Astrocyte (in vitro differentiated cells and primary cell): ENCODE results near the gene FNDC7. TPM values are rescaled to one million over a fixed set of nuclear protein-coding genes. Genes with fewer than 3 reads are reported as not detected.

Source experiments
- DNase-seq: peaks from one replicate; pipeline ENCODE4 v3.0.0-alpha.2; 2010; ENCODE audit warnings: low read depth
- FAIRE-seq: peaks from 2 replicates; lab custom pipeline; 2011; peaks lifted over from hg19 to GRCh38; lab: Jason Lieb, UNC
- H2AFZ ChIP-seq: 2 replicates; pipeline ENCODE4 v1.6.0; 2012; ENCODE audit warnings: low read depth, low read length, inconsistent platforms
- H3K27ac ChIP-seq: 2 replicates; pipeline ENCODE4 v1.5.1; 2011; ENCODE audit warnings: low read depth, low read length, inconsistent platforms
- H3K27me3 ChIP-seq: 2 replicates; pipeline ENCODE4 v1.6.0; 2011; ENCODE audit warnings: low read length, inconsistent platforms; ENCODE audit not compliant: insufficient read depth
- H3K36me3 ChIP-seq: 2 replicates; pipeline ENCODE4 v1.5.1; 2011; ENCODE audit warnings: low read length, inconsistent platforms; ENCODE audit not compliant: insufficient read depth
- H3K4me1 ChIP-seq: 2 replicates; pipeline ENCODE4 v1.5.1; 2011; ENCODE audit warnings: low read length, inconsistent platforms; ENCODE audit not compliant: insufficient read depth
- H3K4me2 ChIP-seq: 2 replicates; pipeline ENCODE4 v1.6.0; 2012; ENCODE audit warnings: low read length, inconsistent platforms
- H3K4me3 ChIP-seq: 2 replicates; pipeline ENCODE4 v1.5.1; 2011; ENCODE audit warnings: low read depth, mild to moderate bottlenecking, low read length, inconsistent platforms; ENCODE audit not compliant: insufficient read depth
- H3K79me2 ChIP-seq: 2 replicates; pipeline ENCODE4 v1.6.0; 2012; ENCODE audit warnings: mild to moderate bottlenecking, low read length, inconsistent platforms; ENCODE audit not compliant: insufficient read depth
- H3K9ac ChIP-seq: 2 replicates; pipeline ENCODE4 v1.6.0; 2012; ENCODE audit warnings: mild to moderate bottlenecking, low read length, inconsistent platforms
- H3K9me3 ChIP-seq: 2 replicates; pipeline ENCODE4 v1.5.1; 2012; ENCODE audit warnings: low read depth, mild to moderate bottlenecking, low read length, inconsistent platforms; ENCODE audit not compliant: insufficient read depth
- H4K20me1 ChIP-seq: 2 replicates; pipeline ENCODE4 v1.6.0; 2012; ENCODE audit warnings: low read length, inconsistent platforms; ENCODE audit not compliant: insufficient read depth
- H3K27ac Mint-ChIP-seq: one replicate; pipeline ENCODE4 v1.8.0; 2021; ENCODE audit warnings: mild to moderate bottlenecking, mixed read lengths; ENCODE audit not compliant: unreplicated experiment
- H3K27me3 Mint-ChIP-seq: one replicate; pipeline ENCODE4 v1.8.0; 2021; ENCODE audit warnings: low read depth, mixed read lengths; ENCODE audit not compliant: unreplicated experiment
- H3K36me3 Mint-ChIP-seq: one replicate; pipeline ENCODE4 v1.8.0; 2021; ENCODE audit warnings: low read depth, mixed read lengths; ENCODE audit not compliant: unreplicated experiment
- H3K4me1 Mint-ChIP-seq: one replicate; pipeline ENCODE4 v1.8.0; 2021; ENCODE audit warnings: low read depth, mixed read lengths; ENCODE audit not compliant: unreplicated experiment
- H3K4me3 Mint-ChIP-seq: one replicate; pipeline ENCODE4 v1.8.0; 2021; ENCODE audit warnings: mild to moderate bottlenecking, moderate library complexity, mixed read lengths; ENCODE audit not compliant: unreplicated experiment
- H3K9me3 Mint-ChIP-seq: one replicate; pipeline ENCODE4 v1.8.0; 2021; ENCODE audit warnings: mild to moderate bottlenecking, mixed read lengths; ENCODE audit not compliant: unreplicated experiment
- EZH2 ChIP-seq: IDR thresholded peaks from 2 replicates; pipeline ENCODE4 v1.6.1; 2012; ENCODE audit warnings: mild to moderate bottlenecking, low read length, inconsistent platforms; ENCODE audit not compliant: insufficient read depth
- total RNA-seq: library from RNA; stranded (reverse); gene quantifications from 2 replicates; pipeline ENCODE4 v1.2.1, GENCODE V29; 2021
- TF ChIP-seq, protein P1 (sequence below): IDR thresholded peaks from 2 replicates; pipeline ENCODE4 v1.5.1; 2011; ENCODE audit warnings: low read depth, mild to moderate bottlenecking, inconsistent platforms, low read length, moderate library complexity; ENCODE audit not compliant: insufficient read depth

The FNDC7 gene
- total RNA-seq, 1 donor from 2014 or later, result 0.20 TPM

DNA sequence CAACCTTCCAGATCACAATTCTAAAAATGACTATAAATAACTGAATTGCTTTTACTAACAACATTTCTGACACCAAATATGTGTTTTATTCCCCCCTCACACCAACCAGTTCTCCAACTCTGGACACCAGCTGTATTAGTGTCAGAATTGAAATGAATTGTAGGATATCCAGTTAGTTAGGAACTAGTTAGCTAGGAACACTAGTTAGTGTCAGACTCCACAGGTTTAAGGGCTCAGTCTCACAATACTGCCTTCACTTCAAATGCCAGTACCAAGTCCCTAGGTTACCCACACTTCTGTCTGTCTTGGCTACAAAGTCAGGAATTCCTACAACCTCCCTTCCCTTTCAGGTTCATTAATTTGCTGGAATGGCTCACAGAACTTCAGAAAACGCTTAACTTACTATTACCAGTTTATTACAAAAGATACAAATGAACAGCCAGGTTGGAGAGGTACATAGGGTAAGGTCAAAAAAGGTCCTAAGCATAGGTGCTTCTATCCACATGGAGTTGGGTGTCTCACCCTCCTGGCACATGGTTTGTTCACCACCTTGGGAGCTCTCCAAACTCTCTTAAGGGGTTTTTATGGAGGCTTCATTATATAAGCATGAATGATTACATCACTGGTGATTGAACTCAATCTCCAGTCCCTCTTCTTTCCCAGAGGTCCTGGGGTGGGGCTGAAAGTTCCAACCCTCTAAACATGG, 37.9 kb downstream of the FNDC7 start:
- DNase-seq (peak; percentile 29), FAIRE-seq (no peak)
- no peak overlapping the region for H3K27ac ChIP-seq
- peaks cover 45% of the 10 kb centered on the region for H3K79me2 ChIP-seq
- TF ChIP-seq, protein P1, sequence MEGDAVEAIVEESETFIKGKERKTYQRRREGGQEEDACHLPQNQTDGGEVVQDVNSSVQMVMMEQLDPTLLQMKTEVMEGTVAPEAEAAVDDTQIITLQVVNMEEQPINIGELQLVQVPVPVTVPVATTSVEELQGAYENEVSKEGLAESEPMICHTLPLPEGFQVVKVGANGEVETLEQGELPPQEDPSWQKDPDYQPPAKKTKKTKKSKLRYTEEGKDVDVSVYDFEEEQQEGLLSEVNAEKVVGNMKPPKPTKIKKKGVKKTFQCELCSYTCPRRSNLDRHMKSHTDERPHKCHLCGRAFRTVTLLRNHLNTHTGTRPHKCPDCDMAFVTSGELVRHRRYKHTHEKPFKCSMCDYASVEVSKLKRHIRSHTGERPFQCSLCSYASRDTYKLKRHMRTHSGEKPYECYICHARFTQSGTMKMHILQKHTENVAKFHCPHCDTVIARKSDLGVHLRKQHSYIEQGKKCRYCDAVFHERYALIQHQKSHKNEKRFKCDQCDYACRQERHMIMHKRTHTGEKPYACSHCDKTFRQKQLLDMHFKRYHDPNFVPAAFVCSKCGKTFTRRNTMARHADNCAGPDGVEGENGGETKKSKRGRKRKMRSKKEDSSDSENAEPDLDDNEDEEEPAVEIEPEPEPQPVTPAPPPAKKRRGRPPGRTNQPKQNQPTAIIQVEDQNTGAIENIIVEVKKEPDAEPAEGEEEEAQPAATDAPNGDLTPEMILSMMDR, result no peak
- no peak for TF ChIP-seq EZH2
- peak overlapping the region; percentile 18 for H3K27ac Mint-ChIP-seq
- no peaks in the 10 kb centered on the region for H3K9me3 ChIP-seq
- H3K27me3 ChIP-seq, result no peaks in the 10 kb centered on the region
- no peaks in the 10 kb centered on the region for H3K36me3 Mint-ChIP-seq
- H3K36me3 ChIP-seq, result peaks cover 5% of the 10 kb centered on the region
- no peak overlapping the region for H3K9ac ChIP-seq
- peaks cover 20% of the 10 kb centered on the region for H4K20me1 ChIP-seq
- no peak overlapping the region for H3K4me3 Mint-ChIP-seq
- H3K4me2 ChIP-seq, result no peak overlapping the region
- H3K4me3 ChIP-seq, result no peak overlapping the region
- H3K27me3 Mint-ChIP-seq, result no peaks in the 10 kb centered on the region
- H3K9me3 Mint-ChIP-seq, result no peaks in the 10 kb centered on the region
- H2AFZ ChIP-seq, result no peak overlapping the region
- peaks cover 7% of the 10 kb centered on the region for H3K4me1 Mint-ChIP-seq
- no peaks in the 10 kb centered on the region for H3K4me1 ChIP-seq

DNA sequence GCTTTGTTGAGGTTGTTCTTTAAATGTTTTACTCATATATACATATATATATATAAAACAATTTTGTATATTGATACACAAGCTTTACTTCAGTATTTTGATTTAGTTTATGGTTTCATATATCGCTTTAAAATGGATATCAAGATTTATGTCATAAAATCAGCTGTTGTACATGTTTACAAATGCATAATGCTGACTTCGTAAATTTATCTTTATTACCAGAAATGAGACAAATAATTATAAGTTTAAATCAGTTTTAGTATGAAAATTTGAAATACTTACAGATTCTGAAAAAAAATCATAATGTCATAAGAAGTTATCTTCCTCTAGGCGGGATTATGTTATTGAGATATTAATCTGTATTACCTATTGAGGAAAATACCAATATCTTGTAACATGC, 40.7 kb downstream of the FNDC7 start:
- FAIRE-seq (no peak), DNase-seq (no peak)
- H3K9me3 ChIP-seq, result no peaks in the 10 kb centered on the region
- Mint-ChIP-seq H3K27ac (no peak overlapping the region), H3K27me3 (no peaks in the 10 kb centered on the region), H3K4me1 (peaks cover 5% of the 10 kb centered on the region), H3K9me3 (no peaks in the 10 kb centered on the region), H3K36me3 (no peaks in the 10 kb centered on the region), H3K4me3 (no peak overlapping the region)
- H3K4me2 ChIP-seq, result no peak overlapping the region
- no peak overlapping the region for H2AFZ ChIP-seq
- no peak overlapping the region for H3K9ac ChIP-seq
- H3K4me1 ChIP-seq, result no peaks in the 10 kb centered on the region
- TF ChIP-seq, protein P1, result no peak
- TF ChIP-seq EZH2, result no peak
- H3K27ac ChIP-seq, result no peak overlapping the region
- no peaks in the 10 kb centered on the region for H3K27me3 ChIP-seq
- peaks cover 19% of the 10 kb centered on the region for H3K36me3 ChIP-seq
- H3K79me2 ChIP-seq, result peaks cover 34% of the 10 kb centered on the region
- peaks cover 16% of the 10 kb centered on the region for H4K20me1 ChIP-seq
- H3K4me3 ChIP-seq, result no peak overlapping the region

DNA sequence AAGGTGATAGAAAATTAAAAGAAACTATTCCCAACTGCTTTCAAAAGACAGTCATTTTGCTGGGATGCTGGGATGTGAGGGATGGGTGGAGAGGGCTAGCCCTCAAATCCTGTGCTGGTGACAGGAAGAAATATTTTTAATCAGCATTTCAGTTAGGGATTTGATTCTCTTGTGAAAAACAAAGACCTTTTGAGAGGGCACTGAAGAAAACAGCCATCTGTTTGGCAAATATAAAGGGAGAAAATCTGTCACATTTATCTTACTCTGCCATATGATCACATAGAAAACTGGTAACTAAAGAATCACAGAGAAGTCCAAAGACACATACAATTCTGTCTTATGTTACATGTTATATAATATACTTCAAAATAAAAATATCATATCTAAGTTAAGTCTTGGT, 46.1 kb downstream of the FNDC7 start:
- peak; percentile 37 for FAIRE-seq
- H3K27ac Mint-ChIP-seq, result no peak overlapping the region
- no peaks in the 10 kb centered on the region for H3K27me3 Mint-ChIP-seq
- Histone ChIP-seq H3K79me2 (no peaks in the 10 kb centered on the region), H3K4me3 (no peak overlapping the region), H3K9me3 (no peaks in the 10 kb centered on the region), H2AFZ (no peak overlapping the region), H3K36me3 (peaks cover 22% of the 10 kb centered on the region), H4K20me1 (no peaks in the 10 kb centered on the region), H3K27ac (no peak overlapping the region), H3K27me3 (no peaks in the 10 kb centered on the region), H3K4me1 (no peaks in the 10 kb centered on the region), H3K9ac (no peak overlapping the region), H3K4me2 (no peak overlapping the region)
- no peaks in the 10 kb centered on the region for H3K9me3 Mint-ChIP-seq
- H3K4me3 Mint-ChIP-seq, result no peak overlapping the region
- TF ChIP-seq EZH2, result no peak
- TF ChIP-seq, protein P1, result no peak
- DNase-seq, result no peak
- no peaks in the 10 kb centered on the region for H3K36me3 Mint-ChIP-seq
- no peaks in the 10 kb centered on the region for H3K4me1 Mint-ChIP-seq
